HUES6 (cell line): Measurements from ENCODE around the gene URM1.

Experiments used
- H3K27ac ChIP-seq: 2 replicates; pipeline ENCODE4 v1.7.0; 2013; ENCODE audit warnings: low read depth, mild to moderate bottlenecking, low read length, inconsistent platforms
- H3K27me3 ChIP-seq: 2 replicates; pipeline ENCODE4 v1.6.1; 2013; ENCODE audit warnings: low read length; ENCODE audit not compliant: control insufficient read depth, insufficient read depth
- H3K36me3 ChIP-seq: 2 replicates; pipeline ENCODE4 v1.6.1; 2013; ENCODE audit warnings: low read length; ENCODE audit not compliant: control insufficient read depth, insufficient read depth
- H3K4me1 ChIP-seq: 2 replicates; pipeline ENCODE4 v1.6.1; 2013; ENCODE audit warnings: low read length; ENCODE audit not compliant: control insufficient read depth, insufficient read depth
- H3K4me3 ChIP-seq: 2 replicates; pipeline ENCODE4 v1.5.1; 2013; ENCODE audit warnings: low read depth, low read length
- H3K9ac ChIP-seq: one replicate; pipeline ENCODE4 v1.6.1; 2013; ENCODE audit warnings: mild to moderate bottlenecking, low read length
- H3K9me3 ChIP-seq: 2 replicates; pipeline ENCODE4 v1.6.1; 2013; ENCODE audit warnings: low read depth, low read length; ENCODE audit not compliant: control insufficient read depth, insufficient read depth

The URM1 gene

GRCh38 chr9:128355451-128355850, 15.7 kb upstream of the URM1 start:
- Histone ChIP-seq H3K27me3 (0 out of 2 replicates have a peak, but pooled peaks cover under 1% of the 10 kb centered on the region), H3K27ac (no peak overlapping the region), H3K9ac (no peak overlapping the region), H3K4me1 (no peaks in the 10 kb centered on the region), H3K9me3 (no peaks in the 10 kb centered on the region), H3K4me3 (no peak overlapping the region), H3K36me3 (peaks cover 31% of the 10 kb centered on the region)

GRCh38 chr9:128358090-128358489, 13.1 kb upstream of the URM1 start:
- no peak overlapping the region for H3K27ac ChIP-seq
- no peak overlapping the region for H3K4me3 ChIP-seq
- no peaks in the 10 kb centered on the region for H3K9me3 ChIP-seq
- H3K9ac ChIP-seq, result no peak overlapping the region
- H3K36me3 ChIP-seq, result peaks cover 22% of the 10 kb centered on the region
- H3K4me1 ChIP-seq, result peaks cover 9% of the 10 kb centered on the region; the same call in 1 of the 2 replicates
- H3K27me3 ChIP-seq, result peaks cover 17% of the 10 kb centered on the region

GRCh38 chr9:128358861-128359260, 12.3 kb upstream of the URM1 start:
- Histone ChIP-seq H3K4me1 (peaks cover 13% of the 10 kb centered on the region), H3K9ac (no peak overlapping the region), H3K9me3 (no peaks in the 10 kb centered on the region), H3K27ac (no peak overlapping the region), H3K27me3 (peaks cover 25% of the 10 kb centered on the region), H3K4me3 (no peak overlapping the region), H3K36me3 (peaks cover 17% of the 10 kb centered on the region)

- Histone ChIP-seq H3K4me1 (peaks cover 28% of the 10 kb centered on the region), H3K9me3 (no peaks in the 10 kb centered on the region), H3K4me3 (no peak overlapping the region), H3K27me3 (peaks cover 39% of the 10 kb centered on the region), H3K36me3 (peaks cover 8% of the 10 kb centered on the region), H3K27ac (no peak overlapping the region), H3K9ac (no peak overlapping the region)
These were observed 10.3 kb upstream of the URM1 start for GRCh38 chr9:128360826-128361225.

GRCh38 chr9:128361296-128361985, 9.7 kb upstream of the URM1 start:
- no peak overlapping the region for H3K27ac ChIP-seq
- no peaks in the 10 kb centered on the region for H3K9me3 ChIP-seq
- peaks cover 2% of the 10 kb centered on the region; the same call in 1 of the 2 replicates for H3K36me3 ChIP-seq
- peaks cover 30% of the 10 kb centered on the region for H3K4me1 ChIP-seq
- peak overlapping the region; percentile 22; the same call in 1 of the 2 replicates for H3K4me3 ChIP-seq
- peaks cover 42% of the 10 kb centered on the region for H3K27me3 ChIP-seq
- no peak overlapping the region for H3K9ac ChIP-seq

GRCh38 chr9:128361986-128362646, 9.1 kb upstream of the URM1 start:
- Histone ChIP-seq H3K9ac (no peak overlapping the region), H3K27me3 (peaks cover 49% of the 10 kb centered on the region), H3K36me3 (no peaks in the 10 kb centered on the region; the same call in 1 of the 2 replicates), H3K9me3 (no peaks in the 10 kb centered on the region), H3K27ac (no peak overlapping the region), H3K4me3 (peak overlapping the region; percentile 22; the same call in 1 of the 2 replicates), H3K4me1 (peaks cover 30% of the 10 kb centered on the region)

- no peak overlapping the region for H3K27ac ChIP-seq
- H3K4me1 ChIP-seq, result peaks cover 30% of the 10 kb centered on the region
- no peaks in the 10 kb centered on the region for H3K9me3 ChIP-seq
- H3K27me3 ChIP-seq, result peaks cover 51% of the 10 kb centered on the region
- H3K9ac ChIP-seq, result no peak overlapping the region
- no peaks in the 10 kb centered on the region; the same call in 1 of the 2 replicates for H3K36me3 ChIP-seq
- H3K4me3 ChIP-seq, result no peak overlapping the region
These were observed 8.4 kb upstream of the URM1 start for GRCh38 chr9:128362774-128363173.

GRCh38 chr9:128365525-128365924, 5.6 kb upstream of the URM1 start:
- H3K9ac ChIP-seq, result peak overlapping the region; percentile 77
- H3K27me3 ChIP-seq, result peaks cover 56% of the 10 kb centered on the region

GRCh38 chr9:128369024-128369706, 2.0 kb upstream of the URM1 start:
- Histone ChIP-seq H3K27ac (no peak overlapping the region), H3K4me3 (no peak overlapping the region), H3K9me3 (no peaks in the 10 kb centered on the region), H3K9ac (no peak overlapping the region), H3K36me3 (0 out of 2 replicates have a peak, but pooled peaks cover 6% of the 10 kb centered on the region), H3K27me3 (peaks cover 29% of the 10 kb centered on the region), H3K4me1 (peaks cover 24% of the 10 kb centered on the region)

More at GRCh38 chr9:128365525-128365924, 5.6 kb upstream of the URM1 start:
- Histone ChIP-seq H3K9me3 (no peaks in the 10 kb centered on the region), H3K4me3 (peak overlapping the region; percentile 41), H3K4me1 (peaks cover 34% of the 10 kb centered on the region), H3K36me3 (no peaks in the 10 kb centered on the region; the same call in 1 of the 2 replicates), H3K27ac (peak overlapping the region; percentile 66; the same call in 1 of the 2 replicates)

GRCh38 chr9:128370367-128370751, 815 bp upstream of the URM1 start:
- Histone ChIP-seq H3K27ac (peak overlapping the region; percentile 33; the same call in 1 of the 2 replicates), H3K27me3 (peaks cover 22% of the 10 kb centered on the region), H3K4me3 (peak overlapping the region; percentile 99), H3K36me3 (0 out of 2 replicates have a peak, but pooled peaks cover 6% of the 10 kb centered on the region), H3K9me3 (no peaks in the 10 kb centered on the region), H3K9ac (peak overlapping the region; percentile 83), H3K4me1 (peaks cover 16% of the 10 kb centered on the region)
